ENCODE measurements around the gene RAF1. TPM values are rescaled to one million over a fixed set of nuclear protein-coding genes. Genes with fewer than 3 reads are reported as not detected.

The RAF1 gene
- total RNA-seq, 1 experiment from 2014 or later = 64.3 TPM

DNA sequence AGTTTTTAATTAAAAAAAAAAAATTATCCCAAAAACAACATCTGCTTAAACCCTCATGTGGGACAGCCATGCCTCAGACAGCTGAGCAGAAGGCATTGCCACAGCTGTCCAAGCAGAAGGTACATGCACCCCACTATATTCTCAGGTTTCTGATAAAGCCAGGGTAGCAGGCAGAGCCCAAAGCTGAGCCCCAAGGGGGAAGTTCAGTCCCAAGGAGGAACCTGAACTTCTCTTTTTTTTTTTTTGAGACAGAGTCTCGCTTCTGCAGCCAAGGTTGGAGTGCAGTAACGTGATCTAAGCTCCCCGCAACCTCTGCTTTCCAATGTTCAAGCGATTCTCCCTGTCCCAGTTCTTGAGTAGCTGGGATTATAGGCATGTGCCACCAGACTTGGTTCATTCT, 73.8 kb downstream of the RAF1 start (continued):
- TF ChIP-seq, protein P1, sequence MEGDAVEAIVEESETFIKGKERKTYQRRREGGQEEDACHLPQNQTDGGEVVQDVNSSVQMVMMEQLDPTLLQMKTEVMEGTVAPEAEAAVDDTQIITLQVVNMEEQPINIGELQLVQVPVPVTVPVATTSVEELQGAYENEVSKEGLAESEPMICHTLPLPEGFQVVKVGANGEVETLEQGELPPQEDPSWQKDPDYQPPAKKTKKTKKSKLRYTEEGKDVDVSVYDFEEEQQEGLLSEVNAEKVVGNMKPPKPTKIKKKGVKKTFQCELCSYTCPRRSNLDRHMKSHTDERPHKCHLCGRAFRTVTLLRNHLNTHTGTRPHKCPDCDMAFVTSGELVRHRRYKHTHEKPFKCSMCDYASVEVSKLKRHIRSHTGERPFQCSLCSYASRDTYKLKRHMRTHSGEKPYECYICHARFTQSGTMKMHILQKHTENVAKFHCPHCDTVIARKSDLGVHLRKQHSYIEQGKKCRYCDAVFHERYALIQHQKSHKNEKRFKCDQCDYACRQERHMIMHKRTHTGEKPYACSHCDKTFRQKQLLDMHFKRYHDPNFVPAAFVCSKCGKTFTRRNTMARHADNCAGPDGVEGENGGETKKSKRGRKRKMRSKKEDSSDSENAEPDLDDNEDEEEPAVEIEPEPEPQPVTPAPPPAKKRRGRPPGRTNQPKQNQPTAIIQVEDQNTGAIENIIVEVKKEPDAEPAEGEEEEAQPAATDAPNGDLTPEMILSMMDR (IDR thresholded peaks at IDR 0.05 in 2 of 3, conservative IDR thresholded peaks at IDR 0.05 in 1 of 3; ENCODE audit: borderline replicate concordance in 1 of 3, insufficient read depth in 1 of 3, low read depth in 2 of 3, low read length in 2 of 3) = no peak
- TF ChIP-seq EGR1 (IDR thresholded peaks at IDR 0.05; ENCODE audit: low read depth) (no peak), FOSL1 (IDR thresholded peaks at IDR 0.05; ENCODE audit: low read depth) (no peak)

- intact Hi-C loops (cut with micrococcal nuclease) = no loop called here
- H3K9ac ChIP-seq (ENCODE audit: low read length) = no peak overlapping the region
- no TSS peak for BruUV-seq (replicated peaks)
- H2AFZ ChIP-seq (ENCODE audit: low read depth, low read length, poor library complexity, severe bottlenecking) = no peak overlapping the region
- H3K4me1 ChIP-seq (ENCODE audit: control insufficient read depth in 1 of 2, insufficient read depth in 2 of 2, low read length in 2 of 2) = no peaks in the 10 kb centered on the region
- CTCF ChIA-PET = no interaction called here
- H3K4me3 ChIP-seq (replicated peaks in 1 of 2; ENCODE audit: low read depth in 1 of 2, low read length in 2 of 2) = no peak overlapping the region
- DNase-seq (ENCODE audit: low read depth, low spot score) = no peak
- no peaks in the 10 kb centered on the region; the same call in 1 of the 2 replicates for H4K20me1 ChIP-seq (ENCODE audit: insufficient read depth)
- TF ChIP-seq ZNF274 (IDR thresholded peaks at IDR 0.05; ENCODE audit: low read depth, low read length) (no peak), SIN3A (IDR thresholded peaks at IDR 0.05; ENCODE audit: low read depth) (no peak), RAD21 (IDR thresholded peaks at IDR 0.05; ENCODE audit: low read depth) (no peak), ATF3 (IDR thresholded peaks at IDR 0.05) (no peak), POLR2A (IDR thresholded peaks at IDR 0.05; ENCODE audit: borderline replicate concordance, extremely low read depth, insufficient read depth, insufficient read length) (no peak)
- TF ChIP-seq, protein P2, sequence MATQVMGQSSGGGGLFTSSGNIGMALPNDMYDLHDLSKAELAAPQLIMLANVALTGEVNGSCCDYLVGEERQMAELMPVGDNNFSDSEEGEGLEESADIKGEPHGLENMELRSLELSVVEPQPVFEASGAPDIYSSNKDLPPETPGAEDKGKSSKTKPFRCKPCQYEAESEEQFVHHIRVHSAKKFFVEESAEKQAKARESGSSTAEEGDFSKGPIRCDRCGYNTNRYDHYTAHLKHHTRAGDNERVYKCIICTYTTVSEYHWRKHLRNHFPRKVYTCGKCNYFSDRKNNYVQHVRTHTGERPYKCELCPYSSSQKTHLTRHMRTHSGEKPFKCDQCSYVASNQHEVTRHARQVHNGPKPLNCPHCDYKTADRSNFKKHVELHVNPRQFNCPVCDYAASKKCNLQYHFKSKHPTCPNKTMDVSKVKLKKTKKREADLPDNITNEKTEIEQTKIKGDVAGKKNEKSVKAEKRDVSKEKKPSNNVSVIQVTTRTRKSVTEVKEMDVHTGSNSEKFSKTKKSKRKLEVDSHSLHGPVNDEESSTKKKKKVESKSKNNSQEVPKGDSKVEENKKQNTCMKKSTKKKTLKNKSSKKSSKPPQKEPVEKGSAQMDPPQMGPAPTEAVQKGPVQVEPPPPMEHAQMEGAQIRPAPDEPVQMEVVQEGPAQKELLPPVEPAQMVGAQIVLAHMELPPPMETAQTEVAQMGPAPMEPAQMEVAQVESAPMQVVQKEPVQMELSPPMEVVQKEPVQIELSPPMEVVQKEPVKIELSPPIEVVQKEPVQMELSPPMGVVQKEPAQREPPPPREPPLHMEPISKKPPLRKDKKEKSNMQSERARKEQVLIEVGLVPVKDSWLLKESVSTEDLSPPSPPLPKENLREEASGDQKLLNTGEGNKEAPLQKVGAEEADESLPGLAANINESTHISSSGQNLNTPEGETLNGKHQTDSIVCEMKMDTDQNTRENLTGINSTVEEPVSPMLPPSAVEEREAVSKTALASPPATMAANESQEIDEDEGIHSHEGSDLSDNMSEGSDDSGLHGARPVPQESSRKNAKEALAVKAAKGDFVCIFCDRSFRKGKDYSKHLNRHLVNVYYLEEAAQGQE (IDR thresholded peaks at IDR 0.05; ENCODE audit: low read depth) = no peak
- TF ChIP-seq, protein P1 (IDR thresholded peaks at IDR 0.05 in 2 of 3, conservative IDR thresholded peaks at IDR 0.05 in 1 of 3; ENCODE audit: borderline replicate concordance in 1 of 3, insufficient read depth in 1 of 3, low read depth in 2 of 3, low read length in 2 of 3) = no peak
- no peaks in the 10 kb centered on the region for H3K27me3 ChIP-seq (ENCODE audit: insufficient read depth, low read length)
- H3K27ac ChIP-seq (ENCODE audit: low read depth, low read length) = no peak overlapping the region
- RAD21 ChIA-PET (ENCODE audit: low non-redundant PET in 1 of 2, low total read pairs in 2 of 2, uncharacterized antibody in 2 of 2, unreplicated experiment in 2 of 2) = no interaction called here
- no peaks in the 10 kb centered on the region for H3K9me2 ChIP-seq (ENCODE audit: insufficient read depth)
- H3K36me3 ChIP-seq (ENCODE audit: control insufficient read depth in 1 of 2, insufficient read depth in 2 of 2, low read length in 2 of 2) = peaks cover 48 to 51% of the 10 kb centered on the region in 2 experiments; a peak in 3 of 4 replicates
- POLR2A ChIA-PET = no interaction called here
- peaks cover 3% of the 10 kb centered on the region; the same call in 1 of the 2 replicates for H3K79me2 ChIP-seq (ENCODE audit: insufficient read depth, low read length)
- no peak for ATAC-seq
- no peaks in the 10 kb centered on the region for H3K9me3 ChIP-seq (ENCODE audit: control insufficient read depth in 1 of 2, insufficient read depth in 1 of 2, low read depth in 1 of 2, low read length in 2 of 2)
- H3K4me2 ChIP-seq (ENCODE audit: low read length) = no peak overlapping the region
Measured at GRCh38 chr3:12588039-12589009, 75.6 kb downstream of the RAF1 start.
